Transverse colon (tissue), 4 donors: ENCODE results near the gene WDFY3. TPM values are rescaled to one million over a fixed set of nuclear protein-coding genes. Genes with fewer than 3 reads are reported as not detected.

ENCODE experiments used
- DNase-seq: peaks from one replicate; pipeline ENCODE4 v3.0.0-alpha.2; 2019
- H3K27ac ChIP-seq, 4 donors: fragments of 200-600 bp; sonication (generic); 2 replicates each; pipeline ENCODE4 v1.5.1; 2016 to 2018; ENCODE audit warnings: inconsistent platforms in 4 of 4
- H3K27me3 ChIP-seq: fragments of 200-600 bp; sonication (generic); 2 replicates; pipeline ENCODE4 v1.5.1; 2017; ENCODE audit warnings: inconsistent platforms
- H3K36me3 ChIP-seq, 4 donors: fragments of 200-600 bp; sonication (generic); 2 replicates each; pipeline ENCODE4 v1.5.1; 2017 to 2019; ENCODE audit warnings: inconsistent platforms in 4 of 4
- H3K4me1 ChIP-seq, 4 donors: fragments of 200-600 bp; sonication (generic); 2 replicates each; pipeline ENCODE4 v1.5.1; 2017 to 2020; ENCODE audit warnings: inconsistent platforms in 4 of 4
- H3K4me3 ChIP-seq, 4 donors: fragments of 200-600 bp; sonication (generic); 1 replicate in 1 of 4; 2 replicates in 3 of 4; pipeline versions ENCODE4 v1.5.1 to v1.6.1; 2017 to 2019; ENCODE audit warnings: inconsistent platforms in 4 of 4
- H3K9me3 ChIP-seq, 2 donors: fragments of 200-600 bp; sonication (generic); 2 replicates each; pipeline ENCODE4 v1.5.1; 2017 to 2019; ENCODE audit warnings: inconsistent platforms in 2 of 2
- CTCF ChIP-seq, 5 experiments: fragments of 200-600 bp in 3 of 5; fragments of 450-650 bp in 2 of 5; sonication (generic) in 3 of 5; IDR thresholded peaks; 1 replicate in 2 of 5; 2 replicates in 3 of 5; pipeline ENCODE4 v1.5.1; 2016 to 2017; ENCODE audit warnings: antibody characterized with exemption in 5 of 5, inconsistent platforms in 3 of 5, mild to moderate bottlenecking in 2 of 5, moderate library complexity in 1 of 5
- EP300 ChIP-seq: sonication (generic); formaldehyde crosslinking; IDR thresholded peaks from one replicate; pipeline ENCODE4 v1.6.1; 2017; ENCODE audit warnings: antibody characterized with exemption, low read depth
- POLR2A ChIP-seq: fragments of 450-650 bp; IDR thresholded peaks from one replicate; pipeline ENCODE4 v1.6.1; 2016; ENCODE audit warnings: antibody characterized with exemption, mild to moderate bottlenecking, moderate library complexity
- POLR2AphosphoS5 ChIP-seq, 3 donors: sonication (generic); formaldehyde crosslinking; IDR thresholded peaks; one replicate each; pipeline ENCODE4 v1.6.1; 2016; ENCODE audit warnings: antibody characterized with exemption in 3 of 3
- WGBS, 2 donors: methylation state at CpG; one replicate each; pipeline ENCODE4 v1.1.5; 2018; ENCODE audit warnings: low coverage in 1 of 2; 5-methylcytosine and 5-hydroxymethylcytosine counted together
- in situ Hi-C, 4 donors: fragments of 200-750 bp; cut with MboI; loops; one replicate each; pipeline versions ENCODE4 v1.15.0 to v1.15.1; 2017; ENCODE audit warnings: low sequenced_read_pairs in 3 of 4, low pct_ligation_motif_present in 1 of 4, low pct_unique_long_range_greater_than_20kb in 1 of 4
- intact Hi-C: fragments of 100-400 bp; cut with DNase I; formaldehyde crosslinking; loops from one replicate; pipeline ENCODE4 v1.15.1; 2023; ENCODE audit warnings: low total_unique reads
- small RNA-seq, 4 donors: library from RNA; depleted of rRNA; stranded (forward); fragments of <200 nt; gene quantifications; one replicate each; pipeline ENCODE3, GENCODE V24; 2016
- total RNA-seq, 4 donors: library from RNA; depleted of rRNA; stranded (reverse); fragments of >200 nt; gene quantifications; one replicate each; pipeline ENCODE4 v1.1.0, GENCODE V29; 2016

Gene WDFY3
- total RNA-seq, 4 donors from 2014 or later: 58.8 to 449 (median 69.2) TPM

GRCh38 chr4:84631573-84631972, 334.9 kb downstream of the WDFY3 start:
- in situ Hi-C loops: no loop called here
- 76 to 87% methylated on average over 3 of the region's 3 CpGs for WGBS, 2 donors
- intact Hi-C loops: no loop called here
- Histone ChIP-seq H3K36me3 (no peaks in the 10 kb centered on the region), H3K27me3 (no peaks in the 10 kb centered on the region), H3K4me3 (no peak overlapping the region), H3K27ac (no peak overlapping the region), H3K4me1 (no peaks in the 10 kb centered on the region), H3K9me3 (no peaks in the 10 kb centered on the region)
- no peak for TF ChIP-seq EP300
- no peak for TF ChIP-seq POLR2AphosphoS5 (IDR thresholded peaks at IDR 0.05)
- no peak for TF ChIP-seq POLR2A
- no peak for TF ChIP-seq CTCF (IDR thresholded peaks at IDR 0.05)
- no peak for DNase-seq

GRCh38 chr4:84626673-84627072, 339.8 kb downstream of the WDFY3 start:
- TF ChIP-seq EP300 (no peak), CTCF (IDR thresholded peaks at IDR 0.05) (no peak), POLR2A (no peak), POLR2AphosphoS5 (IDR thresholded peaks at IDR 0.05) (no peak)
- no peaks in the 10 kb centered on the region for H3K9me3 ChIP-seq
- H3K4me3 ChIP-seq: no peak overlapping the region
- intact Hi-C loops: no loop called here
- no peaks in the 10 kb centered on the region for H3K36me3 ChIP-seq
- H3K4me1 ChIP-seq: no peaks in the 10 kb centered on the region
- no peak for DNase-seq
- WGBS, 2 donors: 82 to 93% methylated on average over 5 of the region's 5 CpGs
- in situ Hi-C loops: no loop called here
- no peak overlapping the region for H3K27ac ChIP-seq
- H3K27me3 ChIP-seq: no peaks in the 10 kb centered on the region

GRCh38 chr4:84623661-84624060, 342.8 kb downstream of the WDFY3 start:
- no peaks in the 10 kb centered on the region for H3K9me3 ChIP-seq
- H3K4me1 ChIP-seq: no peaks in the 10 kb centered on the region
- H3K27me3 ChIP-seq: no peaks in the 10 kb centered on the region
- in situ Hi-C loops (no loop called here), intact Hi-C loops (no loop called here)
- no peak for TF ChIP-seq CTCF (IDR thresholded peaks at IDR 0.05)
- TF ChIP-seq POLR2AphosphoS5 (IDR thresholded peaks at IDR 0.05): no peak
- no peak for DNase-seq
- 81 to 92% methylated on average over 8 to 11 of the region's 11 CpGs for WGBS, 2 donors
- no peaks in the 10 kb centered on the region for H3K36me3 ChIP-seq
- no peak overlapping the region for H3K27ac ChIP-seq
- H3K4me3 ChIP-seq: no peak overlapping the region

- Histone ChIP-seq H3K36me3 (no peaks in the 10 kb centered on the region), H3K4me1 (no peaks in the 10 kb centered on the region), H3K9me3 (no peaks in the 10 kb centered on the region), H3K27ac (no peak overlapping the region), H3K27me3 (no peaks in the 10 kb centered on the region), H3K4me3 (no peak overlapping the region)
- intact Hi-C loops (no loop called here), in situ Hi-C loops (no loop called here)
- TF ChIP-seq EP300 (no peak), POLR2AphosphoS5 (IDR thresholded peaks at IDR 0.05) (no peak), CTCF (IDR thresholded peaks at IDR 0.05) (no peak), POLR2A (no peak)
- no peak for DNase-seq
- WGBS, 2 donors: 67 to 75% methylated on average over 1 of the region's 1 CpG
These were observed 343.5 kb downstream of the WDFY3 start for GRCh38 chr4:84622959-84623358.

Small RNA genes within 50 kb of the gene (small RNA-seq; reads per million reads assigned to genes)
- gene RN7SL552P: 0 reads per million in 4 donors
- gene RNU6-469P: 0 reads per million in 4 donors
